Measurements from ENCODE around the gene SPATA6L.
"Not testable (repeated sequence)": the region's sequence is repeated elsewhere in the genome, so short reads cannot be mapped to it uniquely, and the experiment has no call there.

- TF ChIP-seq CTCF (IDR thresholded peaks at IDR 0.05; ENCODE audit: low read length); EZH2 (IDR thresholded peaks at IDR 0.05; ENCODE audit: borderline replicate concordance, low read length): not testable (repeated sequence)
These were observed 5.6 kb downstream of the SPATA6L start for GRCh38 chr9:4660665-4661064.
